Measurements from ENCODE around the gene PNMT. TPM values are rescaled to one million over a fixed set of nuclear protein-coding genes. Genes with fewer than 3 reads are reported as not detected.
A peak's percentile ranks its signal among the peaks of the same experiment; 100 is the strongest.

The PNMT gene
- total and polyA plus RNA-seq, 8 donors, result 0.45 to 16.6 (median 7.1) TPM; not detected in 2

GRCh38 chr17:39688475-39688835, 20.2 kb downstream of the PNMT start:
- peaks cover 15 to 22% (median 21%) of the 10 kb centered on the region in 4 donors for H3K4me1 ChIP-seq
- H3K36me3 ChIP-seq, result peaks cover 5 to 26% (median 19%) of the 10 kb centered on the region in 4 donors
- intact Hi-C loops (cut with DNase I; ENCODE audit: low total_unique reads), result no loop called here

GRCh38 chr17:39688945-39689344, 20.7 kb downstream of the PNMT start:
- Histone ChIP-seq H3K4me3 (peak overlapping the region in 1 of 4 donors; percentile 60), H3K4me1 (peaks cover 15 to 22% (median 21%) of the 10 kb centered on the region in 4 donors), H3K27me3 (no peaks in the 10 kb centered on the region), H3K36me3 (peaks cover 5 to 21% (median 14%) of the 10 kb centered on the region in 4 donors), H3K9me3 (no peaks in the 10 kb centered on the region), H3K27ac (no peak overlapping the region)
- intact Hi-C loops (cut with DNase I; ENCODE audit: low total_unique reads), result no loop called here
- WGBS, 5 donors, result 25 to 44% (median 37%) methylated on average over 3 of the region's 3 CpGs
- TF ChIP-seq POLR2AphosphoS5 (IDR thresholded peaks at IDR 0.05) (no peak), POLR2A (IDR thresholded peaks at IDR 0.05) (no peak), EP300 (IDR thresholded peaks at IDR 0.05) (no peak), CTCF (IDR thresholded peaks at IDR 0.05) (no peak)
- no peak for DNase-seq

More at GRCh38 chr17:39688475-39688835, 20.2 kb downstream of the PNMT start:
- DNase-seq, result peak in 1 of 2 donors; percentile 28
- TF ChIP-seq EP300 (IDR thresholded peaks at IDR 0.05), result no peak
- peak overlapping the region; percentile 88 to 99 (median 92) for H3K27ac ChIP-seq
- 11 to 17% (median 13%) methylated on average over 6 of the region's 6 CpGs for WGBS, 5 donors
- peak overlapping the region; percentile 52 to 82 (median 66) for H3K4me3 ChIP-seq
- H3K27me3 ChIP-seq, result no peaks in the 10 kb centered on the region
- H3K9me3 ChIP-seq, result no peaks in the 10 kb centered on the region

- H3K36me3 ChIP-seq, result peaks cover 0 to 6% (median 0%) of the 10 kb centered on the region in 4 donors
- H3K4me1 ChIP-seq, result peaks cover 0 to 9% (median 5%) of the 10 kb centered on the region in 4 donors
- WGBS, 5 donors, result 86 to 93% (median 88%) methylated on average over 5 of the region's 5 CpGs
- H3K27me3 ChIP-seq, result peaks cover 0 to 1% (median 0%) of the 10 kb centered on the region in 3 donors
- H3K9me3 ChIP-seq, result no peaks in the 10 kb centered on the region
- TF ChIP-seq CTCF (IDR thresholded peaks at IDR 0.05) (no peak), POLR2A (IDR thresholded peaks at IDR 0.05) (no peak), POLR2AphosphoS5 (IDR thresholded peaks at IDR 0.05) (no peak), EP300 (IDR thresholded peaks at IDR 0.05) (no peak)
- DNase-seq, result no peak
- H3K4me3 ChIP-seq, result no peak overlapping the region
- intact Hi-C loops (cut with DNase I; ENCODE audit: low total_unique reads), result no loop called here
- no peak overlapping the region for H3K27ac ChIP-seq
Observed at GRCh38 chr17:39694593-39694992, 26.3 kb downstream of the PNMT start.

GRCh38 chr17:39695089-39695474, 26.8 kb downstream of the PNMT start:
- peaks cover 0 to 6% (median 3%) of the 10 kb centered on the region in 3 donors for H3K27me3 ChIP-seq
- TF ChIP-seq EP300 (IDR thresholded peaks at IDR 0.05), result no peak
- no peak for TF ChIP-seq POLR2A (IDR thresholded peaks at IDR 0.05)
- no peak for TF ChIP-seq POLR2AphosphoS5 (IDR thresholded peaks at IDR 0.05)
- DNase-seq, result no peak
- H3K36me3 ChIP-seq, result peaks cover 0 to 6% (median 0%) of the 10 kb centered on the region in 4 donors
- H3K4me1 ChIP-seq, result peaks cover 0 to 11% (median 6%) of the 10 kb centered on the region in 4 donors
- intact Hi-C loops (cut with DNase I; ENCODE audit: low total_unique reads), result no loop called here
- H3K4me3 ChIP-seq, result no peak overlapping the region
- H3K9me3 ChIP-seq, result no peaks in the 10 kb centered on the region
- no peak overlapping the region for H3K27ac ChIP-seq
- WGBS, 5 donors, result 69 to 89% (median 83%) methylated on average over 2 of the region's 2 CpGs

- Histone ChIP-seq H3K36me3 (peaks cover 0 to 6% (median 0%) of the 10 kb centered on the region in 4 donors), H3K4me3 (no peak overlapping the region), H3K4me1 (peaks cover 8 to 27% (median 19%) of the 10 kb centered on the region in 4 donors), H3K27ac (no peak overlapping the region), H3K9me3 (no peaks in the 10 kb centered on the region), H3K27me3 (peaks cover 0 to 20% (median 8%) of the 10 kb centered on the region in 3 donors)
- no peak for TF ChIP-seq POLR2A (IDR thresholded peaks at IDR 0.05)
- TF ChIP-seq CTCF (IDR thresholded peaks at IDR 0.05), result no peak
- intact Hi-C loops (cut with DNase I; ENCODE audit: low total_unique reads), result no loop called here
- 80 to 92% (median 84%) methylated on average over 5 to 6 of the region's 6 CpGs for WGBS, 5 donors
- DNase-seq, result no peak
Observed at GRCh38 chr17:39696731-39697130, 28.5 kb downstream of the PNMT start.

Measured in stomach (tissue), 9 donors.